GM21381 (cell line): ENCODE data around the gene ZNF41.
A peak's percentile ranks its signal among the peaks of the same experiment; 100 is the strongest.
"Not testable (repeated sequence)": the region's sequence is repeated elsewhere in the genome, so short reads cannot be mapped to it uniquely, and the experiment has no call there.

Experiments
- ATAC-seq: cut with Tn5 transposase; IDR thresholded peaks from one replicate; pipeline ENCODE4 v1.9.1; 2021; ENCODE audit warnings: mild to moderate bottlenecking, moderate library complexity; ENCODE audit not compliant: unreplicated experiment

Gene ZNF41

DNA sequence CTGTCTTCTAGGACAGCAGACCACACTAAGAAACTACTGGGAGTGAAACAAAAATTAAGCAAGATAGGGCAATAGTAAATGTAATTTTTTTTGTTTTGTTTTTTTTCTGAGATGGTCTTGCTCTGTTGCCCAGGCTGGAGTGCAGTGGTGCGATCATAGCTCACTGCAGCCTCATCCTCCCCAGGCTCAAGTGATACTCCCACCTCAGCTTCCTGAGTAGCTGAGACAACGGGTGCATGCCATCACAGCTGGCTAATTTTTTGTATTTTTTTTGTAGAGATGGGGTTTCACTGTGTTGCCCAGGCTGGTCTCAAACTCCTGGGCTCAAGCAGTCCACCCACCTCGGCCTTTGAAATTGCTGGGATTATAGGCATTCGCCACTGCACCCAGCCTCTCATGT lies 9.1 kb upstream of the ZNF41 start:
- ATAC-seq: not testable (repeated sequence)

DNA sequence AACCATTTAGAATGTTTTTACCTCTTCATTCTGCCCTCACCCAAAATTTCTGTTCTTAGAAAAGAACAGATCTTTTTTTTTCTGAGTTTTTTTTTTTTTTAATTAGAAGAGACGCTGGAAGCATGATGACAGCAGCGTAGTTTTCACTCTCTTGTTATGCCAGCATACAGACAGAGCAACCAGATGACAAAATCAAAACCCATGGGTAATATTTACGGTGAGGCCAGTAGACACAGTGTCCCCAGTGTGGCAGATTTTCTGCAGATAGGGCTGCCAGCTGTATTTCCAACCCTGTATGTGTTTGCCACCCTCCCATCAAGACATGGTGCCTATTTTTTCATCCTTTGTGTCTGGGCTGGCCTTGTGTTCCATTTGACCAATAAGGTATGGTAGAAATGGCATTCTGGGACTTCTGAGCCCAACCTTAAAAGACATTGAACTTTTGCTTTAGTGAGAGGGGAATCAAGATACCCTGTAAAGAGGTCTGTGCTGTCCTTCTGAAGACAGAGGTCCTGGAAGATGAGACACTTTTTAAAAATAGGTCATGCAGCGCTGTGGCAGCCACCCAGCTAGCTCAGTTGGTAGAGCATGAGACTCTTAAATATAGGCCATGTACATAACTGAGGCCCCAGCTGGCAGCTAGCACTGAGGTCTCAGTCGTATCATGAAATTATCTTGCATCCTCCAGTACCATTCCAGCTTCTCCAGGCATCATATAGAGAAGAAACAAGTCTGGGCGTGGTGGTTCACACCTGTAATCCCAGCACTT lies 6.7 kb upstream of the ZNF41 start:
- no peak for ATAC-seq

DNA sequence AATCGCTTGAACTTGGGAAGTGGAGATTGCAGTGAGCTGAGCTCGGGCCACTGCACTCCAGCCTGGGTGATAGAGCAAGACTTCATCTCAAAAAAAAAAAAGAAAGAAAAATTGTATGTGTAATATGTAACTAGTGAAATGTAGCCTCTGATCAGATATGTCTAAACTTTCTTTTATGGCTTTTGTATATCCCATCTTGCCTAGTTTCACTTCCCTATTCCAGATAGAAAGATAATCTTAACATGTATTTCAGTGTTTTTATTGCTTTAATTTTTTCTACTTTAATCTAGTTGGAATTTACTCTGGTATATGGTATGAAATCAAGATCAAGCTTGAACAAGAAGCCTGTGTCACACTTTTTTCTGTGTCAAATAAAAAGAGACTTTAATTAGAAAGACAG lies 1.9 kb upstream of the ZNF41 start:
- ATAC-seq: no peak

DNA sequence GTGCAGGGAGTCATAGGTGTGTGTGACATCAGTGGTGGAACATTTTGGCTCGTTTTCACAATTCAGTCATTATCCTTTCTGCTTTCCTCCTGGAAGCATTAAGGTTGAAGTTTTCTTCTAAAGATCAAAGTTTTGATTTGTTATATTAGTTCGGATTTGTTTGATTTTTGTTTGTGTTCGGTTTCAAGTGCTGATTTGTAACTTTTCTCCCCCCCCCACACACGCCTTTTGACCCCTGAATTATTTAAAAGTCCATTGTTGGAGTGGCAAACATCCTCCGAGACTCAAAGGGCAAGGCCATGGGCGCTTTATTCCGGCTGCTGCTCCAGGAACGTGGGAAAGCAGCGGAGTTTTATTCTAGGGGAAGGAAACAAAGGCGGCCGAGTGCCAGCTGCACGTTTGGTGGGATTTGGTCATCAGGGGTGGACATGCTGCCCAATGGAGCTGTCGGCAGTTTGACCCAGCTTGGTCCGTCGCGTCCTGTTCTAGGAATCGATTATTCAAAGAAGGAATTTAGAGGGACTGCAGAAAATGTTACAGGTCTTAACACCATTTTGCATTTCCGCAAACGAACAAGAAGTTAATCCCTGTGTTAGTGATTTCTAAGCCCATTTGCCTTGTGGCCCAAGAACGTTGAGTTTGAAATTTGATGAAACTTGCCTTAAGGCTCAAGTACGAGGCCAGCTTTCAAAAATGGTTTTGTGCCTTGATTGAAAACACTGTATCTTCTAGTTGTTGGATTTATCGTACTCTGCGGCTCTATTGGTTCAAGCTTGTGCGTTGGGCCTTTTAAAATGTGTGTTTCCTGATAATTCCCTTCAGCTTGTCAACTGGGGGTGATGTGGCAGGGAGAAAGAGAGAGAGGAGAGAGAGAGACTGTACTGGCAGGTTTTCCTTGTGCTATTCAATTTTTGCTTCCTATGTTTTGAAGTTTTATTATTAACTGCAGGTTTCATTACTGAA lies 565 bp upstream of the ZNF41 start:
- ATAC-seq: no peak

DNA sequence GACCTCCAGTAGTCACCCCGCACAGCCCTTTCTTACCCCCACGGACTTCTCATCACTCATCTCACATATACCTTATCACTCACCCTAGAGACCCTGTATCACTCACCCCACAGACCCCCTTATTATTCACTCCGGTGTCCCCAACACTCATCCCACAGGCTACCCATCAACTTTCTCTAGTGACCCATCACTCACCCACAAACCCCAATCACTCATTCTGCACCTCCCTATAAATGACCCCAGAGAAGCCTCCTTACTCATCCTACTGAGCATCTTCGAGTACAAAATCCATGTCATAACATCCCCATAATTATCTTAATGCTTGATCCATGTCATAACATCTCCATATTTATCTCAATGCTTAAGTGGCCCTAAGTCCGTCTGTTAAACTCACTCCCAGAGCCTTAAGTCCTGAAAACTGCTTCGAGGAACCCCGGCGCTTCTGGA lies 934 bp downstream of the ZNF41 start:
- peak; percentile 2 for ATAC-seq

DNA sequence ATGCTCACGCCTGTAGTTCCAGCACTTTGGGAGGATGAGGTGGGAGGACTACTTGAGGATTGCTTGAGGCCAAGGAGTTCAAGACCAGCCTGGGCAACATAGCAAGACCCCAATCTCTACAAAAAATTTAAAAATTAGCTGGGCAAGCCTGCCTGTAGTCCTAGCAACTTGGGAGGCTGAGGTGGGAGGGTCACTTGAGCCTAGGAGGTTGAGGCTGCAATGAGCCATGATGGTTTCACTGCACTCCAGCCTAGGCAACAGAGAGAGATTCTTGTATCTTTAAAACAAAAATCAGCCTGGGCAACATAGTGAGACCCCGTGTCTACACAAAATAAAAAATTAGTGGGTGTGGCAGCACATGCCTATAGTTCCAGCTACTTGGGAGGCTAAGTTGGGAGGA lies 1.9 kb downstream of the ZNF41 start:
- ATAC-seq: no peak

DNA sequence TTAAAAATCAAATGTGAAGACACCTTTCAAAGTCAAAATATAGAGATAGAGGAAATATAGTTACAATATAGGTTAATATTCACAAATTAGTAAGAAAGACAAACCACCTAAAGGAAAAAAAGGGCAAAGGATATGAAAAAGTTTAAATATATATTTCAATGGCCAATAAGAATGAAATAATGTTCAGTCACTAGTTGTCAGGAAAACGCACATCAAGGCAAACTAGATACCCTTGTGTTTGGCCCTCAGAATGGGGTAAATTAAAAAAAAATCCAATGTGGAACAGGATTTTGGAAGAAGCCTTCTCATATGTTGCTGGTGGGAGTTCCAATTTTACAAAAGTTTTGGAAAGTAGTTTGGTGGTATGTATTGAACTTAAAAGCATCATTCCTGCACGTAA lies 2.4 kb downstream of the ZNF41 start:
- ATAC-seq: no peak

DNA sequence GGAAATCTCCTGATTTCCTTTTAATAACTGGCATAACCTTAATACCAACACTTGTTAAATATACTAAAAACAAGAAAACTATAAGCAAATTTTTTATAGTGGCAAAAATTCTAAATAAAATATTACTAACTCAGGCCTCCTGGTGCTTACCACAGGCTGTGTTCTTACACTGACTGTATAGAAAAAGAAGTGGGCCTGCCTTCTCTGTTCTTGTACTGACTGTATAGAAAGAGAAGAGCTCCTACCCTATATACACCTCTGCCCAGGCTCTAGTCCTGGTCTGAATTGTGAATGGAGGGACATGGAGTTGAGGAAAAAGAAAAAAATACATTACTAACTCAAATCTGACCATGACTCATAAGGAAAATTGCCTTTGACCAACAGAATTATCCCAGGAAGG lies 7.5 kb downstream of the ZNF41 start:
- ATAC-seq: no peak

DNA sequence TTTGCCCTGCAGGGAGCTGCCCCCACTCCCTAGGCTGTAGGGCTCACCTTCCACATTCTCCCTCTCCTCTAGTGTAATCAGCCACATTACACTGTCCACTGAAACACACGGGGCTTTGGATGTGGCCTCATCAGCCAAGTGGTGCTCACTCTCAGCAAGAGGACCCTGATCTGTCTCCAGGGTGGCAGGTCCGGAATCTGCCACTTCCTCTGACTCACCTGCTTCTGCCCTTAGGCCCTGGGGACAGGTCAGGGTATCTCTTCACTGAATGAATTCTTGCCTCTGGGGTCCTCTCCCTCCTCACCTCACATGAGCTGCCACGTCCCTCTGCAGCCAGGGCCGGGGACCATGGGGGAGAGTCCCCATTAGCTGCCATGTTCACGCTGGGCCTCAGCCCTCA lies 15.9 kb downstream of the ZNF41 start:
- no peak for ATAC-seq

DNA sequence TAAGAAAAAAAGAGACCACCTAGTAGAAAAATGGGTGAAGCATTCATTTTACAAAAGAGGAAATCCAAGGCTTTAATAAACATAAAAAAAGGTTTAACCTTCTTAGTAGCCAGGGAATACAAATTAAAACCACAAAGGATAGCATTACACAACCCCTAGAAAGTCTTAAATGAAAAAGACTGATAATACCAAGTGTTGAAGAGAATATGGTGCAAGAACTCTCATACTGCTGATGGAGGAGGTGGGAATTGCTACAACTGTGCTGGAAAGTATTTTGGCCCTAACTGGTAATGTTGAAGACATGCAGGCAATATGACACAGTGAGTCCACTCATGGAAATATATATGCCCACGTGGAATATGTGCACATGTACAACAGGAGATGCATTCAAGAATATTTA lies 22.5 kb downstream of the ZNF41 start:
- no peak for ATAC-seq

DNA sequence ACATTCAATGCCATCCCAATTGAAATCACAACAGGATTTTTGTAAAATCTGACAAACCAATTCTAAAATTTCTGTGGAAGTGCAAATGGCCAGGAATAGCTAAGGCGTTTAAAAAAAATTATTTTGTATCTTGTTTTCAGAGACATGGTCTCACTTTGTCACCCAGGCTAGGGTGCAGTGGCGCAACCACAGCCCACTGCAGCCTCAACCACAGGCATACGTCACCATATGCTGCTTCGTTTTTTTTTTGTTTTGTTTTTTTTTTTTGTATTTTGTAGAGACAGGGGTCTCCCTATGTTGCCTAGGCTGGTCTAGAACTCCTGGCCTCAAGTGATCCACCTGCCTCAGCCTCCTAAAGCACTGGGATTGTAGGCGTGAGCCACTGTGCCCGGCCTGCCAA lies 24.5 kb downstream of the ZNF41 start:
- no peak for ATAC-seq

DNA sequence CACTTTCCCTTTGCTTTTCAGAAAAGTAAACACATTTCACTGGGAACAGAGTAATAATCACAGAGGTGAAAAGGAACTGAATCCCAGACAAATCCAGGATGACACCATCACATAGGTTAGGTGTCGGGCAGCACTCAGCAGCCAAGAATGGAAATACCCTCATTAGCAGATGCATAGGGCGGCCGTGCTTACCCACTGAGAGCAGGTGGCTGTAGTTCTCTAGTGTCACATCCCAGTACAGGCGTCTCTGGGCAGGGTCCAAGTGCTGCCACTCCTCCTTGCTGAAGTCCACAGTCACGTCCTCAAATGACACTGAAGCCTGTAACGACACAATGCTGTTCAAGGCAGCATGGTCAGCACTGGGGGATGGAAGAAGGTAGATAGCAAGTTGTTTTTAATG lies 26.9 kb downstream of the ZNF41 start:
- ATAC-seq: no peak

DNA sequence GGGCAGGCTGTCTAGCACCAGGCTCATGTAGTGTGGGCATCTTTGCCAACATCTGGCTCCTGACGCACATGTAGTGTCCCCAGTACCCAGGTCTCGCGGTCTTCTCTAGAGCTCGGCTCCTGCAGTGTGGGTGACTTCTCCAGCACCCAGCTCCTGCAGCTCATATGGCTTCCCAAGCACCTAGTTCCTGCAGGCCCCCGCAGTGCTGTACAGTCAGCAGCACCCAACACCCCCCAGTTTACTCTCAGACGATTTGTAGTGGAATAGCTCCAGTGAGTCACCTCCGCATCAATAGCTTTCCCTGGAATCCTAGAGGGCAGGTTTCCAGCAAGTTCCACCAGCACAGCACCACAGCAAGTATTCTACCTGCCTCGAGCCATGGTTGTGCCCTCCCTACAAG lies 30.9 kb downstream of the ZNF41 start:
- ATAC-seq: no peak

DNA sequence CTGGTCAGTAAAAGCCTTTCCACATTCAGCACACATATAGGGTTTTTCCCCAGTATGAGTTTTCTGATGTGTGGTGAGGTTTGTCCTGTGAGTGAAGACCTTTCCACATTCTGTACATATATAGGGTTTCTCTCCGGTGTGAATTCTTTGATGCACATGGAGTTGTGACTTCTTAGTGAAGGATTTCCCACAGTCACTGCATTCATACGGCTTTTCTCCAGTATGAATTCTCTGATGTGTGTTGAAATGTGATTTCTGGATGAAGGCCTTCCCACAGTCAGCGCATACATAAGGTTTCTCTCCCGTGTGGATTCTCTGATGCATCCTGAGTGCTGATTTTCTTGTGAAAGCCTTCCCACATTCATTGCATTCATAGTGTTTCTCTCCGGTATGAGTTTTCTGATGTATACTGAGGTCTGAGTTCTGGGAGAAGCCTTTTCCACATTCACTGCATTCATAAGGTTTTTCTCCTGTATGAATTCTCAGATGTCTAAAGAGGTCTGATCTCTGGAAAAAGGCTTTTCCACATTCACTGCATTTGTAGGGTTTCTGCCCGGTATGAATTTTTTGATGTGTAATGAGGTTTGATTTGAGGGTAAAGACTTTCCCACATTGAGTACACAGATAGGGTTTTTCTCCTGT lies 34.7 kb downstream of the ZNF41 start:
- no peak for ATAC-seq

DNA sequence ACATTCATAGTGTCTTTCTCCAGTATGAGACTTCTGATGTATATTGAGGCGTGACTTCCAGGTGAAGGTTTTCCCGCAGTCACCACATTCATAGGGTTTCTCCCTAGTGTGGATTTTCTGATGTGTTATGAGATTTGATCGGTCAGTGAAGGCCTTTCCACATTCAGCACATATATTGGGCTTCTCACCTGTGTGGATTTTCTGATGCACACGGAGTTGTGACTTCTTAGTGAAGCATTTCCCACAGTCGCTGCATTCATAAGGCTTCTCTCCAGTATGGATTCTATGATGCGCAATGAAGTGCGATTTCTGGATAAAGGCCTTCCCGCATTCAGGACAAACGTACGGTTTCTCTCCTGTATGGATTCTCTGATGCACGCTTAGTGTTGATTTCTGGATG lies 35.4 kb downstream of the ZNF41 start:
- no peak for ATAC-seq

DNA sequence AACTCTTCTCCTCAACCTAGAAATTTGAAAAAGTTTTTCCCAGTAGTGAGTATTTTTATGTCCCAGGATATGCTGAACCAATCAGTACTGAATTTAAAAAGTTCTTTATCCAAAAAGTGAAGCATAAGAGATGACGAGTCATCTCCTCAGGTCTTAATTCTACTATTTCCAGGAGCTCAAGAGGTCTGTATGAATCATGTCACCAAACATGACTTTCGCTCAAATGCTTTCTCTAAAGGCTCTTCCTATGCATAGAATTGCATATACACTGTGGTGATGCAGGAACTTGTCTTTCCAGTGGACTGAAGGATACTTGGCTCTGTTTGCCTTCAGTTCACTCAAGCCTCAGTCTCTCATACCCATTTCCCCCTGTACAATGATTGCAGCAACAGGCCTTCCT lies 36.1 kb downstream of the ZNF41 start:
- ATAC-seq: no peak

DNA sequence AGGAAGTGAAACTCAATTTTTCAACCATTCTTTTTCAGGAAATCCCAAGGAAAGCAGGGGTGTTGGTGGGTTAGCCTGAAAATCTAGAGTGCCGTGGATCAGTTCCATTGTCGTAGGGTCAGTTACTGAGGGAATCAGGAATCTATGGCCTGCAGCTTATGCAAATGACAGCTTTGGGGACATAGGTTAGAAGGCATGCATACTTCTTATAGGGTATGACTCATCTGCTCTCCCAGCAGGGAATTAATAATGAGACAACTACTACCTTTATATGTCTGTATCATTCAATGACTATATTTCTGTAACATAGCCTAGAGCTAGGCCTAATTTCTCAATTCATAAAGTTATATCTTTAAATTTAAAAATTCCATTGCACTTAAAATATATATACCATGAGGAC lies 36.6 kb downstream of the ZNF41 start:
- no peak for ATAC-seq

DNA sequence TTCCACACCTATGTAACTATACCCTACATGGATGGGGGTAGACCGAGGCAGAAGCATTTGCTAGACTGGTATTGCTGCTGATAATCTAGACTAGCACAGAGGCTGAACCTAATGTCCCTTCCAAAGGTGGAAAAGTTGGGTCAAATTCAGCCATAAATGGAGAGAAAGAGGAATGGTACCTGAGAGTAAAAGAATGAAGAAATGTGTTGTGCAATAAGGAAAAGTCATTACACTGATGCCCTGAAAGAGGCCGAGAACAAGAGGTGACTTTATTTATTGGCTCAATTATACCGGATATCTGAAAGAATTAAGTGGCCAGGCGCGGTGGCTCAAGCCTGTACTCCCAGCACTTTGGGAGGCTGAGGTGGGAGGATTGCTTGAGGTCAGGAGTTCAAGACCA lies 52.1 kb downstream of the ZNF41 start:
- no peak for ATAC-seq

DNA sequence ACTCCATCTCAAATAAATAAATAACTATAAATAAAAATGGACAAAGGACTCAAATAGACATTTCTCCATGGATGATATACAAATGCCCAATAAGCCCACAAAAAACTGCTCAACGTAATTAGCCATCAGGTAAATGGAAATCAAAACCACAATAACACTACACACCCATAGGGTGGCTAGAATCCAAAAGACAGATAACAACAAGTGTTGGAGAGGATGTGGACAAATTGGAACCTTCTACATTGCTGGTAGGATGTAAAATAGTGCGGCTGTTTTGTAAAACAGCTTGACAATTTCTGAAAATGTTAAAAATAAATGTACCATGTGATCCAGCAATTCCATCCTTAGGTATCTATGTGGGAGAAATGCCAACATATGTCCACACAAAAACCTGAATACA lies 60.6 kb downstream of the ZNF41 start:
- ATAC-seq: no peak

DNA sequence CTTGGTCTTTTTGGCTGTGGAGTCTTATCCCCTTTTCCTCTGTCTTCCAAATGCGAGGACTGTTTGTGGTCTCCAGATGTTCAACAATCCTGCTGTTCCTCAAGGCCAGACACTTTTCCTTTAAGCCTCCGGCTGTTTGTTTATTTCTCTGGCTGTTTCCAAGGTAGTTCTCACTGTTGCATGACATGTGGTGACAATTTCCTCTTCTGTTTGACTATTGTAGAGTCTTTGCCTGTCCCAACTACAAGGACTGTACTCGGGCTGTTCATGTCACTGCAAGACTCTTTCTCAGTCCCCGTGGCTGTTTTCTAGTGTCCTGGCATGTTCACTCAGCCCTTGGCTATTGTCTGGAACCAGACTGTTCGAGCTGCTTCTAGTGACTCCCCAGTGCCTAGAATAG lies 62.1 kb downstream of the ZNF41 start:
- ATAC-seq: no peak

DNA sequence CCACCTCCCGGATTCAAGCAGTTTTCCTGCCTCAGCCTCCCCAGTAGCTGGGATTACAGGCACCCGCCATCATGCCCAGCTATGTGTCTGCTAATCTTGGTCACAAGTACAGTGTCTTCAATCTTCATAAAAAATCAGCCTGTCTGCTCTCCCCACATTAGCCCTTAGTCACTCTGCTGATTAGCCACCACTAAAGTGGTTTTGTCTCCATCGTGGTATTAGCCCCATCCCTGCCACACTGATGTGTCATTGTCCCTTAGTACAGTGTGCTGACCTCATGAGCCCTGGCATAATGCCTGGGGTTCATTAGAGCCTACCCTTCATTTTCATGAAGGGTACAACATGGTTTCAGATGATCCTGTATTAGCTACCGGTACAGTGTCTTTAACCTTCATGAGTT lies 62.8 kb downstream of the ZNF41 start:
- ATAC-seq: no peak

DNA sequence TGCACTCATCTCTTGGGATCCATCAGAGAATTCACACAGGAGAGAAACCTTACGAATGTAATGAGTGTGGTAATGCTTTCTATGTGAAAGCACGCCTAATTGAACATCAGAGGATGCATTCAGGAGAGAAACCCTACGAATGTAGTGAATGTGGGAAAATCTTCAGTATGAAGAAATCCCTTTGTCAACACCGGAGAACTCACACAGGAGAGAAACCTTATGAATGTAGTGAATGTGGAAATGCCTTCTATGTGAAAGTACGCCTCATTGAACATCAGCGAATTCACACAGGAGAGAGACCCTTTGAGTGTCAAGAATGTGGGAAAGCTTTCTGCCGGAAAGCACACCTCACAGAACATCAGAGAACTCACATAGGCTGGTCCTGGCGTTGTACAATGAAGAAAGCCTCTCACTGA lies 69.8 kb downstream of the ZNF41 start:
- ATAC-seq: no peak
